Astrocyte of the spinal cord (primary cell): ENCODE data around the gene MRGPRE.

ENCODE experiments used
- DNase-seq: peaks from one replicate; pipeline ENCODE4 v3.0.0; 2011; ENCODE audit warnings: low read depth, low spot score
- H3K4me3 ChIP-seq: 2 replicates; pipeline ENCODE4 v1.5.1; 2011; ENCODE audit warnings: low read depth, mild to moderate bottlenecking, low read length, moderate library complexity
- CTCF ChIP-seq: IDR thresholded peaks from 2 replicates; pipeline ENCODE4 v1.5.1; 2012; ENCODE audit warnings: low read depth, mild to moderate bottlenecking, low read length, inconsistent platforms
- in situ Hi-C: cut with HindIII; loops from 2 replicates; pipeline ENCODE4 v1.10.0; 2017; ENCODE audit warnings: low sequenced_read_pairs

The MRGPRE gene

DNA sequence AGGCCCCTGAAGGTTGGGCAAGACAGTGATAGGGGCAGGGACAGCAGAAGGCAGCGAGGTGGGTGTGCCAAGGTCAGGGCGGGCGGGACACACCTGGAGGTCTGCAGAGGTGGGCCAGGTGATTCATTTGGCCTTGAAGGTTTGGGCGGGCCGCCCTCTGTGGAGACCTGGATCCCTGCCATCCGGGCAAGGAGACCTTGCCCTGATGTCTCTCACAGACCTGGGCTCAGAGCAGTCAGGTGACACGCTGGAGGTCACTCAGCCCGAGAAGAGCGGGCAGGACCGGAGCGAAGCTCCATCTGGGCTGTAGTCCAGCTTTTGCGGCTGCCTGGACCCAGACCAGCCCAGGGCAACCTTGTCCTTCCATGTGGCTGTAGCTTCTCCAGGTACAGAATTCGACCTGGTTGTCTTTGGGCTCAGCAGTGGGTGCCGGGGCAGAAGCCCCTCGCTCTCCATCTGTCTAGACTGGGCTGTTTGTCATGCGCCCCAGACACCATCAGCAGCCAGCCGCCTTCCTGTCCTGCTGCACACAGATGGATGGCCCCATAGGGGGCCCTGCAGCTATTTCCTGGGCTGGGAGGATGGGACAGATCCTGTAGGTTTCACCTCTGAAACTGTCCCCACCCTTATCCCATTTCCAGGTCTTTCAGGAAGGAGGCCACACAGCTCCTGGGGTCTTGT lies 16.7 kb downstream of the MRGPRE start:
- DNase-seq, result no peak
- no peak overlapping the region for H3K4me3 ChIP-seq
- in situ Hi-C loops, result no loop called here
- no peak for TF ChIP-seq CTCF

DNA sequence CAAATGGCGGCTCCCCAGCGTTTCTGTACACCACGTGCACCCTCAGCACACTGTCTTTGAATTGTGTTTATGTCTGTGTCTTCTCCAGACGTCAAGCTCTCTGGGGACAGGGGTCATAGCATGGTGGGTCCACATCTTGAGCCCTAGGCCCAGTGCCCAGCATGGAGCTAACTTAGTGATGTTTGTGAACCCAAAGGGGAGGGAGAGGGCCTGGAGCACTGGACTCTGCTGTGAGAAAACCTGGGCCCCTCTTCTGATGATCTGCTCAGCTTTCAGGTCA lies 17.9 kb downstream of the MRGPRE start:
- DNase-seq, result no peak
- TF ChIP-seq CTCF, result no peak
- no peak overlapping the region for H3K4me3 ChIP-seq
- in situ Hi-C loops, result no loop called here

DNA sequence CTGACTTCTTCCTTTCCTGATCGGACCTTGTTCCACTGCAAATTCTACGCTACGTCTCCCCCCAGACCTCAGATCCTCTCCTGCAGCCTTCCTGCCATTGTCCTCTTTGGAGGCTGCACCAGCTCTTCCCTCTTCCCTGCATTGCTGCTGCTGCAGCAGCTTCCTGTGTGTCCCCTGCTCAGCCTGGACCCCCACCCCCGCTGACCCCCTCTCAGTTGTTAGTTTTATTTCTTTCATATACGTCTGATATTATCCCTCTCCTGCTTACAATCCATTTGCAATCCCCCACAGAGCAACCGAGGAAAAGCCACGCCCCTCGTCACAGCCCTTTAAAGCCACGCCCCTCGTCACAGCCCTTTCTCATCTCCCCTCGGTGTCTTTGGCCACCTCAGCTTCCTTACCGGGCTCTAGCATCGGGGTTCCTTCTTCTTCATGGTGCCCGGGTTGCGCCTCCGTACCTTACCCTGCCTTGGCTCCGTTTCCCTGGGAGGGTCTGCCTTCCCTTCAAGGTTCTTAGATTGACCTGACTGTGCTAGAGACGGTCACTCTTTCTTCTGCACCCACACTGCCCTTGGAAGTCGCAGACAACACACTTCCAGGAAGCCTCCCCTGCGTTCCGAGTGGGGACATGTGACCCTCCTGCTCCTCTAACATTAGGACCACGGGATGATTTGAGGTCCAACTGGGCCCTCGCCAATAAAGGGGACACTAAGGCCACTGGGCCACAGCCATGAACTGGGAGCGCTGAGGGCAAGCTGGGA lies 18.4 kb downstream of the MRGPRE start:
- DNase-seq, result no peak
- H3K4me3 ChIP-seq, result no peak overlapping the region
- no peak for TF ChIP-seq CTCF
- in situ Hi-C loops, result no loop called here

- no peak overlapping the region for H3K4me3 ChIP-seq
- in situ Hi-C loops, result no loop called here
- no peak for TF ChIP-seq CTCF
- no peak for DNase-seq
Observed at GRCh38 chr11:3208272-3208671, 23.9 kb downstream of the MRGPRE start.

- DNase-seq, result no peak
- in situ Hi-C loops, result no loop called here
- no peak overlapping the region for H3K4me3 ChIP-seq
- no peak for TF ChIP-seq CTCF
Observed at GRCh38 chr11:3207526-3208189, 24.6 kb downstream of the MRGPRE start.

DNA sequence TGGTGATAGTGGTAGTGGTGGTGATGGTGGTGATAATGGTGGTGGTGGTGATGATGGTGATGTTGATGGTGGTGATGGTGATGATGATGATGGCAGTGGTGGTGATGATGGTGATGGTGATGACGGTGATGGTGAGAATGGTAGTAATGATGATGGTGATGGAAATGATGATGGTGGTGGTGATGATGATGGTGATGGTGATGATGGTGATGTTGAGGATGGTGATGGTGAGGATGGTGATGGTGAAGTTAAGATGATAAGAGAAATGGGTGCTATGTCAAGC lies 25.4 kb downstream of the MRGPRE start:
- in situ Hi-C loops, result no loop called here
- no peak overlapping the region for H3K4me3 ChIP-seq
- TF ChIP-seq CTCF, result no peak
- DNase-seq, result no peak
